ENCODE results near the gene ZNF385A. TPM values are rescaled to one million over a fixed set of nuclear protein-coding genes. Genes with fewer than 3 reads are reported as not detected.

The ZNF385A gene
- total and polyA plus RNA-seq, 8 donors, result 1.2 to 35.7 (median 12.4) TPM

- peaks cover 20 to 87% (median 57%) of the 10 kb centered on the region in 4 donors for H3K4me1 ChIP-seq
- H3K27me3 ChIP-seq, result peaks cover 0 to 4% (median 0%) of the 10 kb centered on the region in 3 donors
- intact Hi-C loops (cut with DNase I; ENCODE audit: low total_unique reads), result no loop called here
- DNase-seq, result no peak
- TF ChIP-seq POLR2AphosphoS5 (IDR thresholded peaks at IDR 0.05), result no peak
- peak overlapping the region in 3 of 5 donors; percentile 31 to 61 (median 60) for H3K27ac ChIP-seq
- H3K9me3 ChIP-seq, result no peaks in the 10 kb centered on the region
- peaks cover 0 to 7% (median 0%) of the 10 kb centered on the region in 4 donors for H3K36me3 ChIP-seq
- WGBS, 5 donors, result 25 to 56% (median 45%) methylated on average over 2 of the region's 2 CpGs
- no peak overlapping the region for H3K4me3 ChIP-seq
Measured at GRCh38 chr12:54374562-54375258, 9.8 kb downstream of the ZNF385A start.

- H3K4me1 ChIP-seq, result peaks cover 23 to 89% (median 59%) of the 10 kb centered on the region in 4 donors
- peaks cover 0 to 6% (median 0%) of the 10 kb centered on the region in 3 donors for H3K27me3 ChIP-seq
- DNase-seq, result no peak
- TF ChIP-seq POLR2AphosphoS5 (IDR thresholded peaks at IDR 0.05) (no peak), POLR2A (IDR thresholded peaks at IDR 0.05) (no peak), EP300 (IDR thresholded peaks at IDR 0.05) (no peak)
- TF ChIP-seq, protein P1, sequence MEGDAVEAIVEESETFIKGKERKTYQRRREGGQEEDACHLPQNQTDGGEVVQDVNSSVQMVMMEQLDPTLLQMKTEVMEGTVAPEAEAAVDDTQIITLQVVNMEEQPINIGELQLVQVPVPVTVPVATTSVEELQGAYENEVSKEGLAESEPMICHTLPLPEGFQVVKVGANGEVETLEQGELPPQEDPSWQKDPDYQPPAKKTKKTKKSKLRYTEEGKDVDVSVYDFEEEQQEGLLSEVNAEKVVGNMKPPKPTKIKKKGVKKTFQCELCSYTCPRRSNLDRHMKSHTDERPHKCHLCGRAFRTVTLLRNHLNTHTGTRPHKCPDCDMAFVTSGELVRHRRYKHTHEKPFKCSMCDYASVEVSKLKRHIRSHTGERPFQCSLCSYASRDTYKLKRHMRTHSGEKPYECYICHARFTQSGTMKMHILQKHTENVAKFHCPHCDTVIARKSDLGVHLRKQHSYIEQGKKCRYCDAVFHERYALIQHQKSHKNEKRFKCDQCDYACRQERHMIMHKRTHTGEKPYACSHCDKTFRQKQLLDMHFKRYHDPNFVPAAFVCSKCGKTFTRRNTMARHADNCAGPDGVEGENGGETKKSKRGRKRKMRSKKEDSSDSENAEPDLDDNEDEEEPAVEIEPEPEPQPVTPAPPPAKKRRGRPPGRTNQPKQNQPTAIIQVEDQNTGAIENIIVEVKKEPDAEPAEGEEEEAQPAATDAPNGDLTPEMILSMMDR (IDR thresholded peaks at IDR 0.05), result no peak
- no peak overlapping the region for H3K4me3 ChIP-seq
- peak overlapping the region in 3 of 5 donors; percentile 31 to 61 (median 60) for H3K27ac ChIP-seq
- H3K36me3 ChIP-seq, result peaks cover 0 to 7% (median 0%) of the 10 kb centered on the region in 4 donors
- intact Hi-C loops (cut with DNase I; ENCODE audit: low total_unique reads), result no loop called here
- 56 to 74% (median 70%) methylated on average over 10 of the region's 10 CpGs for WGBS, 5 donors
- H3K9me3 ChIP-seq, result no peaks in the 10 kb centered on the region
Measured at GRCh38 chr12:54373649-54374561, 10.6 kb downstream of the ZNF385A start.

DNA sequence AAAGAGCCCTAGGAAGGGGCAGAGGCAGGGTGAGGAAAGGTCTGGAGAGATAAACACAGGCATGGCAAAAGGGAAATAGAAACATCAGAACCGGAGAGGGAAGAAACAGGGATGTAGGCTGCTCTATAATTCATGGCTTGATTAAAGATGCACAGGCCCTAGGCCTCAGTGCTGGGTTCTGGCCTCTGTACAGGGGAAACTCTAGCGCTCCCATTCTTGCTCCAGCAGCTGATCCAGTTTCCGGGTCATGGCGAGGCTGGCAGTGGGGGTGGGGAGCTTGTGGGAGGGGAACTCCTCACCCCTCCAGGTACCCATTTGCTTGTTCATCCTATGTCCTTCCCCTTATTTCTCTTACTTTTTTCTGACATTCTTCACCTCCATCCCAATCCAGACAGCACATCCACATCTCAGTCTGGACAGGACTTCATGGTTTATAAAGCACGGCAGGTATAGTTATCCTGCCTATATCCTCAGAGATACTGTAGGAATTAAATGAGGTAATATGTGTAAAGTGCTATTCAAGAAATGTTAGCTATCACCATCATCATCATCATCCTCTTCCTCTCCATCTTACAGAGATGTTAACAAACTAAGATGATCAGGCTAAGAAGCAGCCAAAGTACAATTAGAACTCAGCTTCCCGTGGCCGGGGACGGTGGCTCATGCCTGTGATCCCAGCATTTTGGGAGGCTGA lies 12.3 kb downstream of the ZNF385A start:
- Histone ChIP-seq H3K9me3 (no peaks in the 10 kb centered on the region), H3K27ac (peak overlapping the region in 4 of 5 donors; percentile 41 to 76 (median 71)), H3K36me3 (peaks cover 0 to 7% (median 0%) of the 10 kb centered on the region in 4 donors), H3K27me3 (peaks cover 0 to 6% (median 0%) of the 10 kb centered on the region in 3 donors), H3K4me1 (peaks cover 29 to 87% (median 56%) of the 10 kb centered on the region in 4 donors), H3K4me3 (no peak overlapping the region)
- no peak for DNase-seq
- intact Hi-C loops (cut with DNase I; ENCODE audit: low total_unique reads), result no loop called here
- WGBS, 5 donors, result 50 to 60% (median 54%) methylated on average over 8 of the region's 8 CpGs
- no peak for TF ChIP-seq POLR2A (IDR thresholded peaks at IDR 0.05)
- TF ChIP-seq POLR2AphosphoS5 (IDR thresholded peaks at IDR 0.05), result no peak
- TF ChIP-seq, protein P1 (IDR thresholded peaks at IDR 0.05), result no peak
- TF ChIP-seq EP300 (IDR thresholded peaks at IDR 0.05), result no peak

- H3K4me1 ChIP-seq, result peaks cover 29 to 79% (median 53%) of the 10 kb centered on the region in 4 donors
- peaks cover 0 to 7% (median 0%) of the 10 kb centered on the region in 4 donors for H3K36me3 ChIP-seq
- no peaks in the 10 kb centered on the region for H3K9me3 ChIP-seq
- no peak overlapping the region for H3K4me3 ChIP-seq
- peak in 1 of 2 donors; percentile 89 for DNase-seq
- 35 to 54% (median 49%) methylated on average over 5 of the region's 5 CpGs for WGBS, 5 donors
- H3K27ac ChIP-seq, result peak overlapping the region in 4 of 5 donors; percentile 41 to 76 (median 71)
- H3K27me3 ChIP-seq, result peaks cover 0 to 6% (median 0%) of the 10 kb centered on the region in 3 donors
- TF ChIP-seq EP300 (IDR thresholded peaks at IDR 0.05) (no peak), POLR2AphosphoS5 (IDR thresholded peaks at IDR 0.05) (peak in 1 of 3 donors; percentile 19)
- intact Hi-C loops (cut with DNase I; ENCODE audit: low total_unique reads), result no loop called here
Measured at GRCh38 chr12:54371328-54372112, 13.0 kb downstream of the ZNF385A start.
